SK-N-SH (cell line): ENCODE data around the gene MMD. TPM values are rescaled to one million over a fixed set of nuclear protein-coding genes. Genes with fewer than 3 reads are reported as not detected.

Experiments used
- CTCF ChIA-PET: fragments of 300-600, 350-600 bp; formaldehyde crosslinking; extraction: SDS; loops from one replicate; lab custom pipeline; 2021; lab: Yijun Ruan, JAX
- POLR2A ChIA-PET: fragments of 350-600 bp; sonication (Branson Sonifier 250); formaldehyde crosslinking; extraction: SDS; loops from one replicate; lab custom pipeline; 2020; ENCODE audit warnings: antibody characterized with exemption, inconsistent platforms; lab: Yijun Ruan, JAX
- DNase-seq: peaks from one replicate; pipeline ENCODE4 v3.0.0; 2012
- H2AFZ ChIP-seq: fragments of 200-600 bp; sonication (generic); 2 replicates; pipeline ENCODE4 v1.8.1; 2016; ENCODE audit warnings: antibody characterized with exemption, mild to moderate bottlenecking, low read depth
- H3F3A ChIP-seq: fragments of 200-600 bp; sonication (generic); replicated peaks from 2 replicates; pipeline ENCODE3; 2016; ENCODE audit warnings: antibody characterized with exemption, mild to moderate bottlenecking; ENCODE audit not compliant: insufficient read depth
- H3K27ac ChIP-seq, 2 experiments: fragments of 200-500 bp in 1 of 2; fragments of 200-600 bp in 1 of 2; sonication (Bioruptor generic) in 1 of 2; sonication (generic), shearing (Covaris generic) in 1 of 2; 2 replicates each; pipeline versions ENCODE4 v1.5.1 to v1.6.1; 2014 to 2016; ENCODE audit warnings: low read depth in 2 of 2, inconsistent platforms in 1 of 2, low read length in 1 of 2, mild to moderate bottlenecking in 1 of 2, mixed read lengths in 1 of 2
- H3K27me3 ChIP-seq: fragments of 200-600 bp; sonication (generic), shearing (Covaris generic); 2 replicates; pipeline ENCODE4 v1.6.1; 2016; ENCODE audit warnings: mixed run types; ENCODE audit not compliant: insufficient read depth
- H3K36me3 ChIP-seq, 2 experiments: fragments of 200-500 bp in 1 of 2; fragments of 200-600 bp in 1 of 2; sonication (Bioruptor generic) in 1 of 2; sonication (generic) in 1 of 2; replicated peaks in 1 of 2; 2 replicates each; pipeline versions ENCODE3 to v1.5.1; 2014 to 2016; ENCODE audit warnings: low read length in 1 of 2, mild to moderate bottlenecking in 1 of 2; ENCODE audit not compliant: insufficient read depth in 2 of 2, control insufficient read depth in 1 of 2
- H3K4me1 ChIP-seq, 2 experiments: fragments of 200-500 bp in 1 of 2; fragments of 200-600 bp in 1 of 2; sonication (Bioruptor generic) in 1 of 2; sonication (generic), shearing (Covaris generic) in 1 of 2; 2 replicates each; pipeline versions ENCODE4 v1.5.1 to v1.6.1; 2014 to 2016; ENCODE audit warnings: low read depth in 1 of 2, low read length in 1 of 2, mixed run types in 1 of 2; ENCODE audit not compliant: insufficient read depth in 2 of 2, control insufficient read depth in 1 of 2
- H3K4me2 ChIP-seq: fragments of 200-600 bp; sonication (generic), shearing (Covaris generic); 2 replicates; pipeline ENCODE4 v1.6.1; 2017; ENCODE audit warnings: mixed run types
- H3K4me3 ChIP-seq, 2 experiments: fragments of 200-500 bp in 1 of 2; fragments of 200-600 bp in 1 of 2; sonication (Bioruptor generic) in 1 of 2; sonication (generic), shearing (Covaris generic) in 1 of 2; 2 replicates each; pipeline versions ENCODE4 v1.5.1 to v1.8.1; 2014 to 2016; ENCODE audit warnings: low read depth in 2 of 2, inconsistent platforms in 1 of 2, low read length in 1 of 2, mild to moderate bottlenecking in 1 of 2, mixed read lengths in 1 of 2, moderate library complexity in 1 of 2
- H3K79me2 ChIP-seq: fragments of 200-600 bp; sonication (generic); 2 replicates; pipeline ENCODE4 v1.8.1; 2017; ENCODE audit warnings: mild to moderate bottlenecking; ENCODE audit not compliant: insufficient read depth
- H3K9ac ChIP-seq: fragments of 200-600 bp; sonication (generic); 2 replicates; pipeline ENCODE4 v1.6.1; 2017; ENCODE audit warnings: mixed run types
- H3K9me2 ChIP-seq: fragments of 200-600 bp; sonication (generic); 2 replicates; pipeline ENCODE4 v1.6.1; 2017; ENCODE audit warnings: mixed run types
- H3K9me3 ChIP-seq: fragments of 200-600 bp; sonication (generic); 2 replicates; pipeline ENCODE4 v1.6.1; 2017; ENCODE audit warnings: mixed run types, mild to moderate bottlenecking, moderate library complexity
- H4K20me1 ChIP-seq: fragments of 200-600 bp; sonication (generic); 2 replicates; pipeline ENCODE4 v1.6.1; 2017; ENCODE audit warnings: mild to moderate bottlenecking, mixed run types; ENCODE audit not compliant: insufficient read depth
- CHD2 ChIP-seq: fragments of 150-350 bp; IDR thresholded peaks from 2 replicates; pipeline ENCODE4 v1.6.1; 2018; ENCODE audit warnings: low read length; ENCODE audit not compliant: partially characterized antibody
- CTCF ChIP-seq: fragments of 200-600 bp; sonication (generic); IDR thresholded peaks from 2 replicates; pipeline ENCODE4 v1.6.1; 2017; ENCODE audit warnings: antibody characterized with exemption, mild to moderate bottlenecking, moderate library complexity
- EP300 ChIP-seq, 2 experiments: IDR thresholded peaks; 2 replicates each; pipeline versions ENCODE4 v1.4.0 to v1.6.1; 2012; ENCODE audit warnings: borderline replicate concordance in 1 of 2, low read depth in 1 of 2, low read length in 1 of 2
- FOSL2 ChIP-seq: IDR thresholded peaks from 2 replicates; pipeline ENCODE4 v1.4.0; 2012; ENCODE audit warnings: low read depth, mild to moderate bottlenecking, moderate library complexity, borderline replicate concordance
- GATA2 ChIP-seq: sonication (generic); formaldehyde crosslinking; IDR thresholded peaks from 2 replicates; pipeline ENCODE4 v1.5.0; 2020; ENCODE audit warnings: mild to moderate bottlenecking, missing genetic modification reagents
- MEF2A ChIP-seq: IDR thresholded peaks from 2 replicates; pipeline ENCODE4 v1.4.0; 2012; ENCODE audit warnings: low read depth, borderline replicate concordance
- MXI1 ChIP-seq: IDR thresholded peaks from 2 replicates; pipeline ENCODE4 v1.6.1; 2012; ENCODE audit warnings: mild to moderate bottlenecking, low read depth, low read length, improper control_type of control experiment
- NRF1 ChIP-seq: IDR thresholded peaks from 2 replicates; pipeline ENCODE4 v1.6.1; 2012; ENCODE audit warnings: low read depth, mild to moderate bottlenecking, low read length
- RAD21 ChIP-seq: IDR thresholded peaks from 2 replicates; pipeline ENCODE4 v1.6.1; 2012; ENCODE audit warnings: mild to moderate bottlenecking, low read length
- RCOR1 ChIP-seq: fragments of 150-350 bp; IDR thresholded peaks from 2 replicates; pipeline ENCODE4 v1.6.1; 2017; ENCODE audit warnings: antibody characterized with exemption, low read length
- RFX5 ChIP-seq: IDR thresholded peaks from 2 replicates; pipeline ENCODE4 v1.6.1; 2012; ENCODE audit warnings: mild to moderate bottlenecking, improper control_type of control experiment, low read length
- SMC3 ChIP-seq: IDR thresholded peaks from 2 replicates; pipeline ENCODE4 v1.6.1; 2012; ENCODE audit warnings: low read depth, low read length, improper control_type of control experiment
- TCF12 ChIP-seq: IDR thresholded peaks from 2 replicates; pipeline ENCODE4 v1.4.0; 2012
- TEAD4 ChIP-seq: IDR thresholded peaks from 2 replicates; pipeline ENCODE4 v1.4.0; 2012; ENCODE audit warnings: mild to moderate bottlenecking, borderline replicate concordance; ENCODE audit not compliant: insufficient read depth
- ZBTB33 ChIP-seq: IDR thresholded peaks from 2 replicates; pipeline ENCODE4 v1.4.0; 2012; ENCODE audit warnings: low read depth, borderline replicate concordance
- WGBS: methylation state at CpG from one replicate; pipeline ENCODE4 v1.1.6; 2017; ENCODE audit warnings: low lambda C conversion rate; 5-methylcytosine and 5-hydroxymethylcytosine counted together
- polyA plus RNA-seq, 3 experiments: library from polyadenylated mRNA; depleted of rRNA; stranded (reverse); fragments of >200 nt; gene quantifications; 2 replicates each; pipeline ENCODE4 v1.2.3, GENCODE V29; 2012
- TF ChIP-seq, protein P1 (sequence below): fragments of 150-350 bp; IDR thresholded peaks from 2 replicates; pipeline ENCODE4 v1.6.1; 2016; ENCODE audit warnings: mild to moderate bottlenecking, low read depth, low read length
- TF ChIP-seq, protein P2 (sequence below): IDR thresholded peaks from 2 replicates; pipeline ENCODE4; 2012
- TF ChIP-seq, protein P3 (sequence below): IDR thresholded peaks from 2 replicates; pipeline ENCODE4 v1.6.1; 2012; ENCODE audit warnings: mild to moderate bottlenecking, low read depth, low read length, moderate library complexity

Gene MMD
- polyA plus RNA-seq, 1 of the 3 experiments (the other 2 are of a cell fraction) = 10.9 TPM

DNA sequence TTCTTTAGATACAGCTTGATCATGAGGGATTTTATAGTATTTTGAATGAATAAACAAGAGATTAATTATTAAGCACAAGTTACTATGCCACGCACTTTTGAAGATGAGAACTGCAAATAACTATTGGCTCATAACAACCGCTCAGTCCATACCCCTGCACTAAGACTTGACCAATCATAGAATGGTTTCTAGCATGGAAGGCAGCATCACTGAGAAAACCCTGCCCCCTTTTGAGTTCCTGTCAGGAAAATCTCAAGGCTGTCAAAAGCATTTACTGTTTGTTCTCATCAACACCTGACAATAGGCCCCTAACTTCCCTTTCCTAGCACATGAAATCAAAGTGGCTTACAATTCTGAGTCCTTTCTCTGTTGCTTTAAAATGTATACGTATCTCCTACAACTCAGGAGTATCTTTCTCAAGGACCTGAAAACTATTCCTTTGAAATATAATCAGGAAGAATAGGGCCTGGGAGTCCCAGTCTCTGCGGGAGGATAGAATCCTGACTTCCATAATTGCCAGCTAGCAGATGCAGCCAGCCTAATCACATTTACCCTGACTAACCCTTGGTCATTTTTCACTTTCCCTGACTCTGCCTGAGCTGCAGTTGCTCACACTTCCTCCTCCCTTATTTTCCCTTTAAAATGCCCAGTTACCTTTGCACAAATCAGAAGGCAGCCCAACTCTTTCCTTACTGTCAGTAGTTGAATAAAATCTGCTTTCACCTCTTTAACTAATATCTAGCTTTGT is 9.1 kb upstream of the MMD start:
- Histone ChIP-seq H3K4me3 (no peak overlapping the region), H3K27me3 (peaks cover under 1% of the 10 kb centered on the region; the same call in 1 of the 2 replicates), H3K36me3 (no peaks in the 10 kb centered on the region), H3K9me2 (no peaks in the 10 kb centered on the region), H3K9ac (no peak overlapping the region), H3K4me1 (peaks cover 0 to 23% of the 10 kb centered on the region in 2 experiments; a peak in 2 of 4 replicates), H3K27ac (peak overlapping the region; percentile 20 to 97; a peak in 3 of 4 replicates), H3K4me2 (no peak overlapping the region), H3K79me2 (no peaks in the 10 kb centered on the region), H3K9me3 (no peaks in the 10 kb centered on the region), H4K20me1 (no peaks in the 10 kb centered on the region)
- 58% methylated on average over 4 of the region's 4 CpGs for WGBS
- CTCF ChIA-PET = interaction anchor here (1.0 kb wide), 1 partner anchor 84 kb away, joined by 5 read pairs; no protein-coding TSS in a partner anchor
- POLR2A ChIA-PET = interaction anchor here (0.6 to 1.1 kb wide), 3 partner anchors 9 to 19 kb away, joined by 4 to 6 read pairs (median 4); partner anchors contain the start of gene MMD
- TF ChIP-seq ZBTB33 (no peak), TCF12 (no peak; the same call in 1 of the 2 replicates), EP300 (IDR thresholded peaks at IDR 0.05; ENCODE audit: borderline replicate concordance in 1 of 2, low read depth in 1 of 2, low read length in 1 of 2) (peak in 1 of 2 experiments; percentile 81; a peak in 2 of 4 replicates), CHD2 (peak; percentile 18), MXI1 (peak; percentile 82; the same call in 1 of the 2 replicates), RAD21 (peak; percentile 44), FOSL2 (no peak), TEAD4 (no peak), GATA2 (CRISPR knock-in tag) (no peak), MEF2A (no peak), RFX5 (peak; percentile 54), CTCF (no peak), RCOR1 (peak; percentile 67), NRF1 (no peak), SMC3 (peak; percentile 16; the same call in 1 of the 2 replicates)
- TF ChIP-seq, protein P1, sequence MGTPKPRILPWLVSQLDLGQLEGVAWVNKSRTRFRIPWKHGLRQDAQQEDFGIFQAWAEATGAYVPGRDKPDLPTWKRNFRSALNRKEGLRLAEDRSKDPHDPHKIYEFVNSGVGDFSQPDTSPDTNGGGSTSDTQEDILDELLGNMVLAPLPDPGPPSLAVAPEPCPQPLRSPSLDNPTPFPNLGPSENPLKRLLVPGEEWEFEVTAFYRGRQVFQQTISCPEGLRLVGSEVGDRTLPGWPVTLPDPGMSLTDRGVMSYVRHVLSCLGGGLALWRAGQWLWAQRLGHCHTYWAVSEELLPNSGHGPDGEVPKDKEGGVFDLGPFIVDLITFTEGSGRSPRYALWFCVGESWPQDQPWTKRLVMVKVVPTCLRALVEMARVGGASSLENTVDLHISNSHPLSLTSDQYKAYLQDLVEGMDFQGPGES = no peak
- TF ChIP-seq, protein P2, sequence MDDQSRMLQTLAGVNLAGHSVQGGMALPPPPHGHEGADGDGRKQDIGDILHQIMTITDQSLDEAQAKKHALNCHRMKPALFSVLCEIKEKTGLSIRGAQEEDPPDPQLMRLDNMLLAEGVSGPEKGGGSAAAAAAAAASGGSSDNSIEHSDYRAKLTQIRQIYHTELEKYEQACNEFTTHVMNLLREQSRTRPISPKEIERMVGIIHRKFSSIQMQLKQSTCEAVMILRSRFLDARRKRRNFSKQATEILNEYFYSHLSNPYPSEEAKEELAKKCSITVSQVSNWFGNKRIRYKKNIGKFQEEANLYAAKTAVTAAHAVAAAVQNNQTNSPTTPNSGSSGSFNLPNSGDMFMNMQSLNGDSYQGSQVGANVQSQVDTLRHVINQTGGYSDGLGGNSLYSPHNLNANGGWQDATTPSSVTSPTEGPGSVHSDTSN = no peak
- TF ChIP-seq, protein P3, sequence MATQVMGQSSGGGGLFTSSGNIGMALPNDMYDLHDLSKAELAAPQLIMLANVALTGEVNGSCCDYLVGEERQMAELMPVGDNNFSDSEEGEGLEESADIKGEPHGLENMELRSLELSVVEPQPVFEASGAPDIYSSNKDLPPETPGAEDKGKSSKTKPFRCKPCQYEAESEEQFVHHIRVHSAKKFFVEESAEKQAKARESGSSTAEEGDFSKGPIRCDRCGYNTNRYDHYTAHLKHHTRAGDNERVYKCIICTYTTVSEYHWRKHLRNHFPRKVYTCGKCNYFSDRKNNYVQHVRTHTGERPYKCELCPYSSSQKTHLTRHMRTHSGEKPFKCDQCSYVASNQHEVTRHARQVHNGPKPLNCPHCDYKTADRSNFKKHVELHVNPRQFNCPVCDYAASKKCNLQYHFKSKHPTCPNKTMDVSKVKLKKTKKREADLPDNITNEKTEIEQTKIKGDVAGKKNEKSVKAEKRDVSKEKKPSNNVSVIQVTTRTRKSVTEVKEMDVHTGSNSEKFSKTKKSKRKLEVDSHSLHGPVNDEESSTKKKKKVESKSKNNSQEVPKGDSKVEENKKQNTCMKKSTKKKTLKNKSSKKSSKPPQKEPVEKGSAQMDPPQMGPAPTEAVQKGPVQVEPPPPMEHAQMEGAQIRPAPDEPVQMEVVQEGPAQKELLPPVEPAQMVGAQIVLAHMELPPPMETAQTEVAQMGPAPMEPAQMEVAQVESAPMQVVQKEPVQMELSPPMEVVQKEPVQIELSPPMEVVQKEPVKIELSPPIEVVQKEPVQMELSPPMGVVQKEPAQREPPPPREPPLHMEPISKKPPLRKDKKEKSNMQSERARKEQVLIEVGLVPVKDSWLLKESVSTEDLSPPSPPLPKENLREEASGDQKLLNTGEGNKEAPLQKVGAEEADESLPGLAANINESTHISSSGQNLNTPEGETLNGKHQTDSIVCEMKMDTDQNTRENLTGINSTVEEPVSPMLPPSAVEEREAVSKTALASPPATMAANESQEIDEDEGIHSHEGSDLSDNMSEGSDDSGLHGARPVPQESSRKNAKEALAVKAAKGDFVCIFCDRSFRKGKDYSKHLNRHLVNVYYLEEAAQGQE = no peak
- TF ChIP-seq, all 33 proteins: peak for 7
- H2AFZ ChIP-seq = peak overlapping the region; percentile 37; the same call in 1 of the 2 replicates
- H3F3A ChIP-seq = no peaks in the 10 kb centered on the region
- peak; percentile 84 for DNase-seq
